ENCODE measurements around the gene ADGRD2. TPM values are rescaled to one million over a fixed set of nuclear protein-coding genes. Genes with fewer than 3 reads are reported as not detected.

The ADGRD2 gene
- total RNA-seq, 2 donors from 2014 or later = not detected

- Histone ChIP-seq H3K27ac (no peak overlapping the region), H3K4me1 (ENCODE audit: control insufficient read depth in 1 of 2, low read depth in 2 of 2) (peaks cover 8 to 12% of the 10 kb centered on the region in 2 donors), H3K27me3 (replicated peaks; ENCODE audit: insufficient read depth) (peaks cover 6% of the 10 kb centered on the region), H3K4me3 (no peak overlapping the region), H3K36me3 (no peaks in the 10 kb centered on the region), H3K9me3 (no peaks in the 10 kb centered on the region)
- ATAC-seq (ENCODE audit: insufficient number of reproducible peaks, low FRiP score, low read depth) (no peak), DNase-seq (ENCODE audit: low spot score) (no peak)
- TF ChIP-seq CTCF (IDR thresholded peaks at IDR 0.05) = no peak
Observed at GRCh38 chr9:124501771-124502320, 51.6 kb downstream of the ADGRD2 start.

GRCh38 chr9:124502711-124503702 lies 52.8 kb downstream of the ADGRD2 start:
- Histone ChIP-seq H3K36me3 (no peaks in the 10 kb centered on the region), H3K27ac (peak overlapping the region in 1 of 2 donors; percentile 2), H3K27me3 (replicated peaks; ENCODE audit: insufficient read depth) (peaks cover 6% of the 10 kb centered on the region), H3K9me3 (no peaks in the 10 kb centered on the region), H3K4me3 (no peak overlapping the region), H3K4me1 (ENCODE audit: control insufficient read depth in 1 of 2, low read depth in 2 of 2) (peaks cover 8 to 12% of the 10 kb centered on the region in 2 donors)
- DNase-seq (ENCODE audit: low spot score) (no peak), ATAC-seq (ENCODE audit: insufficient number of reproducible peaks, low FRiP score, low read depth) (no peak)
- TF ChIP-seq CTCF (IDR thresholded peaks at IDR 0.05) = no peak

GRCh38 chr9:124503713-124504529 lies 53.7 kb downstream of the ADGRD2 start:
- DNase-seq (ENCODE audit: low spot score) = no peak
- ATAC-seq (ENCODE audit: insufficient number of reproducible peaks, low FRiP score, low read depth) = no peak
- peaks cover 6% of the 10 kb centered on the region for H3K27me3 ChIP-seq (replicated peaks; ENCODE audit: insufficient read depth)
- H3K4me3 ChIP-seq = peak overlapping the region; percentile 52
- H3K4me1 ChIP-seq (ENCODE audit: control insufficient read depth in 1 of 2, low read depth in 2 of 2) = peaks cover 8 to 12% of the 10 kb centered on the region in 2 donors
- H3K36me3 ChIP-seq = no peaks in the 10 kb centered on the region
- H3K27ac ChIP-seq = peak overlapping the region in 1 of 2 donors; percentile 2
- TF ChIP-seq CTCF (IDR thresholded peaks at IDR 0.05) = no peak
- no peaks in the 10 kb centered on the region for H3K9me3 ChIP-seq

GRCh38 chr9:124504530-124505005 lies 54.3 kb downstream of the ADGRD2 start:
- Histone ChIP-seq H3K36me3 (no peaks in the 10 kb centered on the region), H3K9me3 (no peaks in the 10 kb centered on the region), H3K27ac (no peak overlapping the region), H3K4me1 (ENCODE audit: control insufficient read depth in 1 of 2, low read depth in 2 of 2) (peaks cover 8 to 12% of the 10 kb centered on the region in 2 donors), H3K4me3 (peak overlapping the region; percentile 52), H3K27me3 (replicated peaks; ENCODE audit: insufficient read depth) (peaks cover 6% of the 10 kb centered on the region)
- TF ChIP-seq CTCF (IDR thresholded peaks at IDR 0.05) = no peak
- no peak for DNase-seq (ENCODE audit: low spot score)
- ATAC-seq (ENCODE audit: insufficient number of reproducible peaks, low FRiP score, low read depth) = no peak

All from thoracic aorta (tissue), 2 donors.